Globus pallidus (tissue), 1 donor: ENCODE data around the gene PTGER3.
A peak's percentile ranks its signal among the peaks of the same experiment; 100 is the strongest.

ENCODE experiments used
- DNase-seq: peaks from one replicate; pipeline ENCODE4 v3.0.0-alpha.2; 2015; ENCODE audit warnings: low spot score

PTGER3 gene

GRCh38 chr1:71047635-71048607, at the start of gene PTGER3:
Gene PTGER3, minus strand, starts transcription at chr1:71047816. Its CDS starts 239 bp downstream, at chr1:71047577.
- DNase-seq: no peak

GRCh38 chr1:71094913-71095312, 47.3 kb upstream of the PTGER3 start:
- DNase-seq: no peak

- no peak for DNase-seq
Measured at GRCh38 chr1:71093938-71094337, 46.3 kb upstream of the PTGER3 start.

GRCh38 chr1:71089536-71090270, 42.1 kb upstream of the PTGER3 start:
- no peak for DNase-seq

- no peak for DNase-seq
Measured at GRCh38 chr1:71088645-71089287, 41.1 kb upstream of the PTGER3 start.

- no peak for DNase-seq
Measured at GRCh38 chr1:71087713-71088112, 40.1 kb upstream of the PTGER3 start.

- DNase-seq: no peak
Measured at GRCh38 chr1:71087060-71087459, 39.4 kb upstream of the PTGER3 start.

GRCh38 chr1:71086331-71086730, 38.7 kb upstream of the PTGER3 start:
- no peak for DNase-seq

- DNase-seq: peak; percentile 80
Measured at GRCh38 chr1:71083271-71083670, 35.7 kb upstream of the PTGER3 start.

- DNase-seq: peak; percentile 5
Measured at GRCh38 chr1:71081697-71082080, 34.1 kb upstream of the PTGER3 start.

- DNase-seq: peak; percentile 90
Measured at GRCh38 chr1:71080739-71081696, 33.4 kb upstream of the PTGER3 start, which contains the start of gene ZRANB2. Gene ZRANB2, minus strand, starts transcription at chr1:71081035. Its CDS starts 40 bp downstream, at chr1:71080995.

- DNase-seq: peak; percentile 10
Measured at GRCh38 chr1:71080230-71080738, 32.7 kb upstream of the PTGER3 start.

- no peak for DNase-seq
Measured at GRCh38 chr1:71074681-71075080, 27.1 kb upstream of the PTGER3 start.

GRCh38 chr1:71072273-71072672, 24.7 kb upstream of the PTGER3 start:
- no peak for DNase-seq

GRCh38 chr1:71071720-71072119, 24.1 kb upstream of the PTGER3 start:
- DNase-seq: no peak

GRCh38 chr1:71068325-71069240, 21.0 kb upstream of the PTGER3 start:
- DNase-seq: no peak

- DNase-seq: no peak
Measured at GRCh38 chr1:71054791-71055190, 7.2 kb upstream of the PTGER3 start.

GRCh38 chr1:71054281-71054731, 6.7 kb upstream of the PTGER3 start:
- DNase-seq: no peak

- DNase-seq: no peak
Measured at GRCh38 chr1:71053758-71054157, 6.1 kb upstream of the PTGER3 start.

GRCh38 chr1:71053146-71053545, 5.5 kb upstream of the PTGER3 start:
- DNase-seq: no peak
